ENCODE data around the gene UGT1A1. TPM values are rescaled to one million over a fixed set of nuclear protein-coding genes. Genes with fewer than 3 reads are reported as not detected.
"Not testable (repeated sequence)": the region's sequence is repeated elsewhere in the genome, so short reads cannot be mapped to it uniquely, and the experiment has no call there.

Gene UGT1A1
- total and polyA plus RNA-seq, 10 of the 15 experiments (the other 5 are each of a cell fraction or from before 2014, with no cell fraction given) = not detected

GRCh38 chr2:233745073-233745755 lies 14.9 kb upstream of the UGT1A1 start:
- RAD21 ChIA-PET (ENCODE audit: unreplicated experiment) = no interaction called here
- in situ Hi-C loops (cut with MboI) = no loop called here
- 9% methylated on average over 5 of the region's 5 CpGs for WGBS (ENCODE audit: insufficient coverage, insufficient replicate concordance, low lambda C conversion rate, missing lambda C conversion rate)
- intact Hi-C loops (cut with micrococcal nuclease; ENCODE audit: unreplicated experiment) = no loop called here
- no peak for DNase-seq (ENCODE audit: low read depth, low spot score)
- no peaks in the 10 kb centered on the region for H3K79me2 ChIP-seq (ENCODE audit: control insufficient read depth, insufficient read depth, low read length)
- BruUV-seq (replicated peaks) = no TSS peak
- CTCF ChIA-PET = no interaction called here
- no peak for ATAC-seq
- H3K9ac ChIP-seq (ENCODE audit: control insufficient read depth, insufficient read depth, low read length) = no peak overlapping the region
- no peak overlapping the region for H3K4me2 ChIP-seq (ENCODE audit: control insufficient read depth, insufficient read depth)
- H3K36me3 ChIP-seq (ENCODE audit: control insufficient read depth in 2 of 2, insufficient read depth in 2 of 2, low read length in 1 of 2) = no peaks in the 10 kb centered on the region
- H3K4me3 ChIP-seq = no peak overlapping the region
- no peaks in the 10 kb centered on the region for H3K27me3 ChIP-seq (replicated peaks in 1 of 2; ENCODE audit: control insufficient read depth in 2 of 2, insufficient read depth in 2 of 2, low read length in 1 of 2)
- no peak overlapping the region for H3K27ac ChIP-seq (ENCODE audit: control insufficient read depth, insufficient read depth)
- no peaks in the 10 kb centered on the region for H4K20me1 ChIP-seq (ENCODE audit: control insufficient read depth, insufficient read depth)
- no peaks in the 10 kb centered on the region; the same call in 2 of the 3 replicates for H3K9me3 ChIP-seq (replicated peaks; ENCODE audit: control insufficient read depth, insufficient read depth, low read length)
- SMC1A ChIA-PET (ENCODE audit: uncharacterized antibody, unreplicated experiment) = no interaction called here
- no peak overlapping the region for H2AFZ ChIP-seq (ENCODE audit: control insufficient read depth, low read depth, low read length)
- TF ChIP-seq NFYA (IDR thresholded peaks at IDR 0.05; ENCODE audit: borderline replicate concordance, low read depth, low read length) = no peak
- TF ChIP-seq, protein P1, sequence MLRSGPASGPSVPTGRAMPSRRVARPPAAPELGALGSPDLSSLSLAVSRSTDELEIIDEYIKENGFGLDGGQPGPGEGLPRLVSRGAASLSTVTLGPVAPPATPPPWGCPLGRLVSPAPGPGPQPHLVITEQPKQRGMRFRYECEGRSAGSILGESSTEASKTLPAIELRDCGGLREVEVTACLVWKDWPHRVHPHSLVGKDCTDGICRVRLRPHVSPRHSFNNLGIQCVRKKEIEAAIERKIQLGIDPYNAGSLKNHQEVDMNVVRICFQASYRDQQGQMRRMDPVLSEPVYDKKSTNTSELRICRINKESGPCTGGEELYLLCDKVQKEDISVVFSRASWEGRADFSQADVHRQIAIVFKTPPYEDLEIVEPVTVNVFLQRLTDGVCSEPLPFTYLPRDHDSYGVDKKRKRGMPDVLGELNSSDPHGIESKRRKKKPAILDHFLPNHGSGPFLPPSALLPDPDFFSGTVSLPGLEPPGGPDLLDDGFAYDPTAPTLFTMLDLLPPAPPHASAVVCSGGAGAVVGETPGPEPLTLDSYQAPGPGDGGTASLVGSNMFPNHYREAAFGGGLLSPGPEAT (IDR thresholded peaks at IDR 0.05; ENCODE audit: low read depth) = no peak
- no peak for TF ChIP-seq RB1 (IDR thresholded peaks at IDR 0.05; ENCODE audit: borderline replicate concordance)
- no peak for TF ChIP-seq MXI1 (IDR thresholded peaks at IDR 0.05; ENCODE audit: low read depth, low read length)
- TF ChIP-seq SP1 (IDR thresholded peaks at IDR 0.05; ENCODE audit: low read depth, low read length) = no peak
- TF ChIP-seq, protein P2, sequence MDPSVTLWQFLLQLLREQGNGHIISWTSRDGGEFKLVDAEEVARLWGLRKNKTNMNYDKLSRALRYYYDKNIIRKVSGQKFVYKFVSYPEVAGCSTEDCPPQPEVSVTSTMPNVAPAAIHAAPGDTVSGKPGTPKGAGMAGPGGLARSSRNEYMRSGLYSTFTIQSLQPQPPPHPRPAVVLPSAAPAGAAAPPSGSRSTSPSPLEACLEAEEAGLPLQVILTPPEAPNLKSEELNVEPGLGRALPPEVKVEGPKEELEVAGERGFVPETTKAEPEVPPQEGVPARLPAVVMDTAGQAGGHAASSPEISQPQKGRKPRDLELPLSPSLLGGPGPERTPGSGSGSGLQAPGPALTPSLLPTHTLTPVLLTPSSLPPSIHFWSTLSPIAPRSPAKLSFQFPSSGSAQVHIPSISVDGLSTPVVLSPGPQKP (IDR thresholded peaks at IDR 0.05; ENCODE audit: low read depth, low read length) = no peak
- POLR2A ChIA-PET = no interaction called here
- H3K4me1 ChIP-seq (ENCODE audit: control insufficient read depth, insufficient read depth, low read length) = no peaks in the 10 kb centered on the region
- no peak for FAIRE-seq

GRCh38 chr2:233745838-233746237 lies 14.2 kb upstream of the UGT1A1 start:
- H3K36me3 ChIP-seq (ENCODE audit: control insufficient read depth in 2 of 2, insufficient read depth in 2 of 2, low read length in 1 of 2); H2AFZ ChIP-seq (ENCODE audit: control insufficient read depth, low read depth, low read length); H4K20me1 ChIP-seq (ENCODE audit: control insufficient read depth, insufficient read depth); H3K27ac ChIP-seq (ENCODE audit: control insufficient read depth, insufficient read depth); H3K79me2 ChIP-seq (ENCODE audit: control insufficient read depth, insufficient read depth, low read length); CTCF ChIA-PET; FAIRE-seq; ATAC-seq; DNase-seq (ENCODE audit: low read depth, low spot score); H3K9me3 ChIP-seq (replicated peaks; ENCODE audit: control insufficient read depth, insufficient read depth, low read length); H3K4me3 ChIP-seq; POLR2A ChIA-PET; SMC1A ChIA-PET (ENCODE audit: uncharacterized antibody, unreplicated experiment); H3K27me3 ChIP-seq (replicated peaks in 1 of 2; ENCODE audit: control insufficient read depth in 2 of 2, insufficient read depth in 2 of 2, low read length in 1 of 2); BruUV-seq (replicated peaks); H3K9ac ChIP-seq (ENCODE audit: control insufficient read depth, insufficient read depth, low read length); RAD21 ChIA-PET (ENCODE audit: unreplicated experiment); in situ Hi-C loops (cut with MboI); intact Hi-C loops (cut with micrococcal nuclease; ENCODE audit: unreplicated experiment); H3K4me2 ChIP-seq (ENCODE audit: control insufficient read depth, insufficient read depth); H3K4me1 ChIP-seq (ENCODE audit: control insufficient read depth, insufficient read depth, low read length): not testable (repeated sequence)
- 0% methylated on average over 2 of the region's 2 CpGs for WGBS (ENCODE audit: insufficient coverage, insufficient replicate concordance, low lambda C conversion rate, missing lambda C conversion rate)

Measured in GM12878 (cell line).